WTC11 (cell line): ENCODE data around the gene SYMPK. TPM values are rescaled to one million over a fixed set of nuclear protein-coding genes. Genes with fewer than 3 reads are reported as not detected.

Experiments
- ATAC-seq: fragments of 200-7000 bp; cut with Tn5 transposase; 2 replicates; pipeline ENCODE4 v1.10.0; 2021; ENCODE audit warnings: mild to moderate bottlenecking, moderate library complexity
- CTCF ChIA-PET: fragments of 300-600 bp; sonication (Branson Sonifier 250); formaldehyde crosslinking; loops from one replicate; lab custom pipeline; 2021; ENCODE audit warnings: antibody characterized with exemption; lab: Charles Lee
- POLR2A ChIA-PET: fragments of 350-600 bp; sonication (Branson Sonifier 250); formaldehyde crosslinking; loops from one replicate; lab custom pipeline; 2021; ENCODE audit warnings: antibody characterized with exemption; lab: Charles Lee
- DNase-seq: peaks from one replicate; pipeline ENCODE4 v3.0.0; 2021; ENCODE audit warnings: low spot score
- H3K27ac Mint-ChIP-seq: 2 replicates; pipeline ENCODE4 v1.8.0; 2021; ENCODE audit warnings: mixed read lengths
- H3K27me3 Mint-ChIP-seq: 2 replicates; pipeline ENCODE4 v1.8.0; 2021; ENCODE audit warnings: low read depth, mild to moderate bottlenecking, moderate library complexity, mixed read lengths
- H3K36me3 Mint-ChIP-seq: 2 replicates; pipeline ENCODE4 v1.8.0; 2021; ENCODE audit warnings: mixed read lengths
- H3K4me1 Mint-ChIP-seq: 2 replicates; pipeline ENCODE4 v1.8.0; 2022; ENCODE audit warnings: mixed read lengths
- H3K4me3 Mint-ChIP-seq: 2 replicates; pipeline ENCODE4 v1.8.0; 2021; ENCODE audit warnings: mild to moderate bottlenecking, moderate library complexity, mixed read lengths
- H3K9me3 Mint-ChIP-seq: 2 replicates; pipeline ENCODE4 v1.8.0; 2021; ENCODE audit warnings: mixed read lengths
- ATF1 ChIP-seq: sonication (generic); formaldehyde crosslinking; IDR thresholded peaks from 2 replicates; pipeline ENCODE4 v1.8.1; 2023; ENCODE audit warnings: mild to moderate bottlenecking, moderate library complexity, missing genetic modification reagents
- ESRRA ChIP-seq: sonication (generic); formaldehyde crosslinking; IDR thresholded peaks from 2 replicates; pipeline ENCODE4 v1.8.1; 2022; ENCODE audit warnings: mild to moderate bottlenecking, missing genetic modification reagents, borderline replicate concordance
- FOXJ3 ChIP-seq: sonication (generic); formaldehyde crosslinking; IDR thresholded peaks from 2 replicates; pipeline ENCODE4 v1.9.0; 2021; ENCODE audit warnings: missing genetic modification reagents, mild to moderate bottlenecking, borderline replicate concordance
- FOXP1 ChIP-seq: sonication (generic); formaldehyde crosslinking; IDR thresholded peaks from 2 replicates; pipeline ENCODE4 v1.8.0; 2022; ENCODE audit warnings: missing genetic modification reagents, mild to moderate bottlenecking, moderate library complexity, borderline replicate concordance
- IRF2 ChIP-seq: sonication (generic); formaldehyde crosslinking; IDR thresholded peaks from 2 replicates; pipeline ENCODE4 v1.8.0; 2022; ENCODE audit warnings: low read depth, missing genetic modification reagents, borderline replicate concordance
- JUN ChIP-seq: sonication (generic); formaldehyde crosslinking; IDR thresholded peaks from 2 replicates; pipeline ENCODE4 v1.8.0; 2023; ENCODE audit warnings: mild to moderate bottlenecking, missing genetic modification reagents
- KAT7 ChIP-seq: sonication (generic); formaldehyde crosslinking; IDR thresholded peaks from 2 replicates; pipeline ENCODE4 v1.8.1; 2023; ENCODE audit warnings: missing genetic modification reagents, mild to moderate bottlenecking, borderline replicate concordance
- NFYB ChIP-seq: sonication (generic); formaldehyde crosslinking; conservative IDR thresholded peaks from 2 replicates; pipeline ENCODE4 v1.8.0; 2022; ENCODE audit warnings: low read depth, missing genetic modification reagents
- NR2C2 ChIP-seq: sonication (generic); formaldehyde crosslinking; IDR thresholded peaks from 2 replicates; pipeline ENCODE4 v1.8.0; 2022; ENCODE audit warnings: mild to moderate bottlenecking, missing genetic modification reagents
- PRRX2 ChIP-seq: fragments of 250-450 bp; sonication (Bioruptor Pico); IDR thresholded peaks from 2 replicates; pipeline ENCODE4 v1.8.0; 2021; ENCODE audit warnings: mild to moderate bottlenecking
- SP1 ChIP-seq: sonication (generic); formaldehyde crosslinking; conservative IDR thresholded peaks from 2 replicates; pipeline ENCODE4 v1.8.1; 2022; ENCODE audit warnings: missing genetic modification reagents
- ZBTB21 ChIP-seq: sonication (generic); formaldehyde crosslinking; IDR thresholded peaks from 2 replicates; pipeline ENCODE4 v1.8.1; 2023; ENCODE audit warnings: mild to moderate bottlenecking, missing genetic modification reagents, borderline replicate concordance
- ZNF219 ChIP-seq: sonication (generic); formaldehyde crosslinking; IDR thresholded peaks from 2 replicates; pipeline ENCODE4 v1.8.0; 2023; ENCODE audit warnings: missing genetic modification reagents, mild to moderate bottlenecking, borderline replicate concordance
- ZNF416 ChIP-seq: fragments of 250-450 bp; sonication (Bioruptor Pico); IDR thresholded peaks from 2 replicates; pipeline ENCODE4 v1.9.0; 2021; ENCODE audit warnings: mild to moderate bottlenecking, inconsistent platforms
- total RNA-seq: library from RNA; stranded (reverse); gene quantifications from 3 replicates; pipeline ENCODE4 v1.2.3, GENCODE V29; 2021
- TF ChIP-seq, protein P1 (sequence below): sonication (generic); formaldehyde crosslinking; IDR thresholded peaks from 2 replicates; pipeline ENCODE4 v1.8.0; 2022; ENCODE audit warnings: mild to moderate bottlenecking, missing genetic modification reagents
- TF ChIP-seq, protein P2 (sequence below): sonication (generic); formaldehyde crosslinking; IDR thresholded peaks from 2 replicates; pipeline ENCODE4 v1.8.1; 2022; ENCODE audit warnings: mild to moderate bottlenecking, missing genetic modification reagents, moderate library complexity, borderline replicate concordance
- TF ChIP-seq, protein P3 (sequence below): sonication (generic); formaldehyde crosslinking; IDR thresholded peaks from 2 replicates; pipeline ENCODE4 v1.8.1; 2022; ENCODE audit warnings: mild to moderate bottlenecking, moderate library complexity, missing genetic modification reagents
- TF ChIP-seq, protein P4 (sequence below): sonication (generic); formaldehyde crosslinking; IDR thresholded peaks from 2 replicates; pipeline ENCODE4 v1.8.1; 2023; ENCODE audit warnings: mild to moderate bottlenecking, missing genetic modification reagents, borderline replicate concordance
- TF ChIP-seq, protein P5 (sequence below): sonication (generic); formaldehyde crosslinking; IDR thresholded peaks from 2 replicates; pipeline ENCODE4 v1.8.1; 2023; ENCODE audit warnings: mild to moderate bottlenecking, missing genetic modification reagents, moderate library complexity
- TF ChIP-seq, protein P6 (sequence below): sonication (generic); formaldehyde crosslinking; IDR thresholded peaks from 2 replicates; pipeline ENCODE4 v1.8.0; 2022; ENCODE audit warnings: mild to moderate bottlenecking, missing genetic modification reagents
- TF ChIP-seq, protein P7 (sequence below): sonication (generic); formaldehyde crosslinking; IDR thresholded peaks from 2 replicates; pipeline ENCODE4 v1.8.0; 2022; ENCODE audit warnings: mild to moderate bottlenecking, missing genetic modification reagents

SYMPK gene
- total RNA-seq, 1 experiment from 2014 or later = 106 TPM

DNA sequence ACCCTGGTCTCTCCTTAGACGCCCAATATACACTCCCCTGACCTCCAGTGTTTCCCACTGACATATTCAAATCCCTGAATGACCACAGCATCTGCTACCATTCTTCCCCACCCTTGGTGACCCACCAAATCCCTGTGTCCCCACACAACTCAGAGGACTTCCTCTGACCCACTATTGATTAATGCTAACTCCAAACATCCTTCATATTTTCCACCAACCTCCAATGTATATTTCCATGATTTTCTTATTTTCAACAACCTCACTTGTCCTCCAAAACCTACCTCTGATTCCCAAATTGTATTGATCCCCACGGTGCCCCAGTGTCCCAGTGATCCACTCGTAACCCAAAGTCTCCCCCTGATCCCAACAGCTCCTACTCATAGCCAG is 69.8 kb downstream of the SYMPK start:
- Mint-ChIP-seq H3K4me3 (peak overlapping the region; percentile 53), H3K27ac (no peak overlapping the region; the same call in 1 of the 2 replicates), H3K9me3 (no peaks in the 10 kb centered on the region), H3K36me3 (peaks cover 16% of the 10 kb centered on the region), H3K27me3 (peaks cover 37% of the 10 kb centered on the region), H3K4me1 (peaks cover 17% of the 10 kb centered on the region)
- ATAC-seq (no peak; the same call in 1 of the 2 replicates), DNase-seq (no peak)
- POLR2A ChIA-PET = interaction anchor here (0.6 to 1.2 kb wide), 10 partner anchors 11 to 85 kb away, joined by 3 to 6 read pairs (median 4); partner anchors contain the start of genes DMPK, FBXO46 and SIX5
- CTCF ChIA-PET = interaction anchor here (0.6 to 4.9 kb wide), 14 partner anchors 11 to 307 kb away, joined by 3 to 43 read pairs (median 4); partner anchors contain the start of genes DMPK, FOXA3, RSPH6A and SIX5
- TF ChIP-seq, protein P1, sequence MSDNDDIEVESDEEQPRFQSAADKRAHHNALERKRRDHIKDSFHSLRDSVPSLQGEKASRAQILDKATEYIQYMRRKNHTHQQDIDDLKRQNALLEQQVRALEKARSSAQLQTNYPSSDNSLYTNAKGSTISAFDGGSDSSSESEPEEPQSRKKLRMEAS = no peak
- TF ChIP-seq ESRRA = no peak

DNA sequence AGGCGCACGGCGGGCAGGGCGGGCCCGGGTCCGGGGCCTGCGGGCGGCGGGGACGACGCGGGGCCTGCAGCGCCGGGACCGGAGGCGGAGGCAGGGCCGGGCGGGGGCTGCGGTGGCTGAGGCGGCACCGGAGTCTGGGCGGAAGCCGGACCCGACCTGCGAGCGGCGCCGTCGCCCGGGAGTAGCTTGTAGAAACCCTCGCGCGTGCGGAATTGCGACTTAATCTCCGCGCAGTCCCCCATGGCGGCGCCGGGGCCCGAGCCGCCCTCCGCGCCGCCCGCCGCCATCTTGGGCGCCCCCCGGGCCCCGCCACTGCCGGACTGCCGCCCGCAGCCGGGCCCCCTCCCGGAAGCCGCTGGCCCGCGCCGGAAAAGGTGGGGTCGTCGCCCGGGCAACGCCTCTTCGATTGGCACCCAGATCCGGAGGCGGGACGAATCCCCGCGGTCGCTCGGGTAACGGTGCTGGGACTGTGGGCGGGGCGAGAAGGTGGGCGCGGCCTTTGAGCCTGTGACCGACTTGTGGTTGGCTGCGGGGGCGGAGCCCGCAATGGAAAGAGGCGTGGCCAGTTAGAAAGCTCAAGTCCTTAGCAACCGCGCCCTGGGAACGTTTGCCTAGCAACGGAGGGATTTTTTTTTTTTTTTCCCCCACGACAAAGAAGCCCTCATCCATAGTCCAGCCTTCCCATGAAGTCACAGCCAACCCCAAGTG is 70.3 kb downstream of the SYMPK start, which contains the start of gene DMWD:
DMWD (minus strand) TSS at position 376 of the 708 bp plus-strand sequence; CDS start at position 287, 89 bp downstream.
- ATAC-seq = peak; percentile 98

DNA sequence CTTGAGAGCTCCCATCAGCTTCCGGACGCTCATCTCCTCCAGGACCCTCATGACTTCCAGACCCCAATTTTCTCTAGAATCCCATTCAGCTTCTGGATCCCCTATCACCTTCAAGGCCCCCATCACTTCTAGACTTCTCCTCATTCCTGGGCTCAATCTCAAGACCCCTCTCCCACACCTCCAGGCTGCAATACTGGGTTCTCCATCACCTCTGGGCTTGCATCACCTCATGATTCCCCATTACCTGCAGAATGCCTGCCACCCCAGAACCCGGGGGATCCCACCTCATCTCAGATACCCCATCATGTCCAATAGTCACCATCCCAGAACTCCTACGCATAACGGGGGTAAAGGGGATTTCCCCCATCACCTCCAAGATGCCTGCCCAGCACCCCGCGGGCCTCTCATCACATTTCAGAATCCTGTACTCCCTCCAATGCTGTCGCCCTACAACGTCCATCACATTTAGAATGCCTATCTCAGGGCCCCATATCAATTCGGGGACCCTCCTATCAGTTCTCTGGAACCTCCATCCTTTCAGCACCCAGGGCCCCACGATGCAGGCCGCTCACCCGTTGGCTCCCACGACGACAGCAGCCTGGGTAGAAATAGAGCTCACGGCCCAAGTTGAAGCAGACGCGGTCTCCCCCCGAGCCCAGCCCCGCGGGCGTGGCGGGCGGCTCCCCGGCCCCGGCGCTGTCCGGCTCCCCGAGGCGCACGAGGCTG is 71.0 kb downstream of the SYMPK start:
- H3K4me3 Mint-ChIP-seq = peak overlapping the region; percentile 91
- peaks cover 27% of the 10 kb centered on the region for H3K36me3 Mint-ChIP-seq
- ATAC-seq (no peak; the same call in 1 of the 2 replicates), DNase-seq (no peak)
- peak overlapping the region; percentile 61 for H3K27ac Mint-ChIP-seq
- no peaks in the 10 kb centered on the region for H3K9me3 Mint-ChIP-seq
- ChIA-PET CTCF (interaction anchor here (0.9 to 4.9 kb wide), 5 partner anchors 9 to 72 kb away, joined by 3 to 43 read pairs (median 12); partner anchors contain the start of genes DMPK, FOXA3, SIX5 and SYMPK), POLR2A (interaction anchor here (1.2 kb wide), 1 partner anchor 9 kb away, joined by 6 read pairs; the partner anchor contains the start of gene DMPK)
- H3K4me1 Mint-ChIP-seq = peaks cover 17% of the 10 kb centered on the region
- peaks cover 30% of the 10 kb centered on the region for H3K27me3 Mint-ChIP-seq
- TF ChIP-seq, protein P2, sequence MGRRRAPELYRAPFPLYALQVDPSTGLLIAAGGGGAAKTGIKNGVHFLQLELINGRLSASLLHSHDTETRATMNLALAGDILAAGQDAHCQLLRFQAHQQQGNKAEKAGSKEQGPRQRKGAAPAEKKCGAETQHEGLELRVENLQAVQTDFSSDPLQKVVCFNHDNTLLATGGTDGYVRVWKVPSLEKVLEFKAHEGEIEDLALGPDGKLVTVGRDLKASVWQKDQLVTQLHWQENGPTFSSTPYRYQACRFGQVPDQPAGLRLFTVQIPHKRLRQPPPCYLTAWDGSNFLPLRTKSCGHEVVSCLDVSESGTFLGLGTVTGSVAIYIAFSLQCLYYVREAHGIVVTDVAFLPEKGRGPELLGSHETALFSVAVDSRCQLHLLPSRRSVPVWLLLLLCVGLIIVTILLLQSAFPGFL (CRISPR knock-in tag) = no peak
- TF ChIP-seq, protein P3, sequence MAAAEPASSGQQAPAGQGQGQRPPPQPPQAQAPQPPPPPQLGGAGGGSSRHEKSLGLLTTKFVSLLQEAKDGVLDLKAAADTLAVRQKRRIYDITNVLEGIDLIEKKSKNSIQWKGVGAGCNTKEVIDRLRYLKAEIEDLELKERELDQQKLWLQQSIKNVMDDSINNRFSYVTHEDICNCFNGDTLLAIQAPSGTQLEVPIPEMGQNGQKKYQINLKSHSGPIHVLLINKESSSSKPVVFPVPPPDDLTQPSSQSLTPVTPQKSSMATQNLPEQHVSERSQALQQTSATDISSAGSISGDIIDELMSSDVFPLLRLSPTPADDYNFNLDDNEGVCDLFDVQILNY (CRISPR knock-in tag) = no peak
- TF ChIP-seq, protein P4, sequence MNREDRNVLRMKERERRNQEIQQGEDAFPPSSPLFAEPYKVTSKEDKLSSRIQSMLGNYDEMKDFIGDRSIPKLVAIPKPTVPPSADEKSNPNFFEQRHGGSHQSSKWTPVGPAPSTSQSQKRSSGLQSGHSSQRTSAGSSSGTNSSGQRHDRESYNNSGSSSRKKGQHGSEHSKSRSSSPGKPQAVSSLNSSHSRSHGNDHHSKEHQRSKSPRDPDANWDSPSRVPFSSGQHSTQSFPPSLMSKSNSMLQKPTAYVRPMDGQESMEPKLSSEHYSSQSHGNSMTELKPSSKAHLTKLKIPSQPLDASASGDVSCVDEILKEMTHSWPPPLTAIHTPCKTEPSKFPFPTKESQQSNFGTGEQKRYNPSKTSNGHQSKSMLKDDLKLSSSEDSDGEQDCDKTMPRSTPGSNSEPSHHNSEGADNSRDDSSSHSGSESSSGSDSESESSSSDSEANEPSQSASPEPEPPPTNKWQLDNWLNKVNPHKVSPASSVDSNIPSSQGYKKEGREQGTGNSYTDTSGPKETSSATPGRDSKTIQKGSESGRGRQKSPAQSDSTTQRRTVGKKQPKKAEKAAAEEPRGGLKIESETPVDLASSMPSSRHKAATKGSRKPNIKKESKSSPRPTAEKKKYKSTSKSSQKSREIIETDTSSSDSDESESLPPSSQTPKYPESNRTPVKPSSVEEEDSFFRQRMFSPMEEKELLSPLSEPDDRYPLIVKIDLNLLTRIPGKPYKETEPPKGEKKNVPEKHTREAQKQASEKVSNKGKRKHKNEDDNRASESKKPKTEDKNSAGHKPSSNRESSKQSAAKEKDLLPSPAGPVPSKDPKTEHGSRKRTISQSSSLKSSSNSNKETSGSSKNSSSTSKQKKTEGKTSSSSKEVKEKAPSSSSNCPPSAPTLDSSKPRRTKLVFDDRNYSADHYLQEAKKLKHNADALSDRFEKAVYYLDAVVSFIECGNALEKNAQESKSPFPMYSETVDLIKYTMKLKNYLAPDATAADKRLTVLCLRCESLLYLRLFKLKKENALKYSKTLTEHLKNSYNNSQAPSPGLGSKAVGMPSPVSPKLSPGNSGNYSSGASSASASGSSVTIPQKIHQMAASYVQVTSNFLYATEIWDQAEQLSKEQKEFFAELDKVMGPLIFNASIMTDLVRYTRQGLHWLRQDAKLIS (CRISPR knock-in tag) = no peak
- TF ChIP-seq, protein P5, sequence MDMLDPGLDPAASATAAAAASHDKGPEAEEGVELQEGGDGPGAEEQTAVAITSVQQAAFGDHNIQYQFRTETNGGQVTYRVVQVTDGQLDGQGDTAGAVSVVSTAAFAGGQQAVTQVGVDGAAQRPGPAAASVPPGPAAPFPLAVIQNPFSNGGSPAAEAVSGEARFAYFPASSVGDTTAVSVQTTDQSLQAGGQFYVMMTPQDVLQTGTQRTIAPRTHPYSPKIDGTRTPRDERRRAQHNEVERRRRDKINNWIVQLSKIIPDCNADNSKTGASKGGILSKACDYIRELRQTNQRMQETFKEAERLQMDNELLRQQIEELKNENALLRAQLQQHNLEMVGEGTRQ (CRISPR knock-in tag) = no peak
- TF ChIP-seq NR2C2 (CRISPR knock-in tag) (no peak), JUN (CRISPR knock-in tag) (no peak)

More for the DNA sequence above, 70.3 kb downstream of the SYMPK start, which contains the start of gene DMWD:
- Mint-ChIP-seq H3K27me3 (peaks cover 33% of the 10 kb centered on the region), H3K4me1 (peaks cover 17% of the 10 kb centered on the region), H3K27ac (peak within 1 kb of the TSS; percentile 61), H3K36me3 (peaks cover 20% of the 10 kb centered on the region), H3K4me3 (peak within 1 kb of the TSS; percentile 91), H3K9me3 (no peaks in the 10 kb centered on the region)
- peak; percentile 100 for DNase-seq
- ChIA-PET POLR2A (interaction anchor here (0.6 to 1.2 kb wide), 10 partner anchors 10 to 84 kb away, joined by 3 to 6 read pairs (median 4); partner anchors contain the start of genes DMPK, FBXO46 and SIX5), CTCF (interaction anchor here (0.6 to 4.9 kb wide), 14 partner anchors 10 to 307 kb away, joined by 3 to 43 read pairs (median 4); partner anchors contain the start of genes DMPK, FOXA3, RSPH6A and SIX5)
- TF ChIP-seq NFYB (CRISPR knock-in tag) = peak; percentile 43; the same call in 1 of the 2 replicates
- peak; percentile 90 for TF ChIP-seq SP1 (CRISPR knock-in tag)
- TF ChIP-seq ZNF416 = peak; percentile 88; the same call in 1 of the 2 replicates
- TF ChIP-seq ZBTB21 = no peak
- no peak for TF ChIP-seq FOXJ3 (CRISPR knock-in tag)
- 0 out of 2 replicates have a peak, but pooled peaks have one; percentile 70 for TF ChIP-seq KAT7 (CRISPR knock-in tag)
- TF ChIP-seq PRRX2 (CRISPR knock-in tag) = 0 out of 2 replicates have a peak, but pooled peaks have one; percentile 30
- no peak; the same call in 1 of the 2 replicates for TF ChIP-seq JUN (CRISPR knock-in tag)
- no peak for TF ChIP-seq IRF2 (CRISPR knock-in tag)
- no peak for TF ChIP-seq ATF1 (CRISPR knock-in tag)
- peak; percentile 14; the same call in 1 of the 2 replicates for TF ChIP-seq ZNF219
- TF ChIP-seq, protein P6, sequence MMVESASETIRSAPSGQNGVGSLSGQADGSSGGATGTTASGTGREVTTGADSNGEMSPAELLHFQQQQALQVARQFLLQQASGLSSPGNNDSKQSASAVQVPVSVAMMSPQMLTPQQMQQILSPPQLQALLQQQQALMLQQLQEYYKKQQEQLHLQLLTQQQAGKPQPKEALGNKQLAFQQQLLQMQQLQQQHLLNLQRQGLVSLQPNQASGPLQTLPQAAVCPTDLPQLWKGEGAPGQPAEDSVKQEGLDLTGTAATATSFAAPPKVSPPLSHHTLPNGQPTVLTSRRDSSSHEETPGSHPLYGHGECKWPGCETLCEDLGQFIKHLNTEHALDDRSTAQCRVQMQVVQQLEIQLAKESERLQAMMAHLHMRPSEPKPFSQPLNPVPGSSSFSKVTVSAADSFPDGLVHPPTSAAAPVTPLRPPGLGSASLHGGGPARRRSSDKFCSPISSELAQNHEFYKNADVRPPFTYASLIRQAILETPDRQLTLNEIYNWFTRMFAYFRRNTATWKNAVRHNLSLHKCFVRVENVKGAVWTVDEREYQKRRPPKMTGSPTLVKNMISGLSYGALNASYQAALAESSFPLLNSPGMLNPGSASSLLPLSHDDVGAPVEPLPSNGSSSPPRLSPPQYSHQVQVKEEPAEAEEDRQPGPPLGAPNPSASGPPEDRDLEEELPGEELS = no peak
- TF ChIP-seq NR2C2 (CRISPR knock-in tag) = no peak
- 0 out of 2 replicates have a peak, but pooled peaks have one; percentile 37 for TF ChIP-seq FOXP1 (CRISPR knock-in tag)
- TF ChIP-seq, protein P7, sequence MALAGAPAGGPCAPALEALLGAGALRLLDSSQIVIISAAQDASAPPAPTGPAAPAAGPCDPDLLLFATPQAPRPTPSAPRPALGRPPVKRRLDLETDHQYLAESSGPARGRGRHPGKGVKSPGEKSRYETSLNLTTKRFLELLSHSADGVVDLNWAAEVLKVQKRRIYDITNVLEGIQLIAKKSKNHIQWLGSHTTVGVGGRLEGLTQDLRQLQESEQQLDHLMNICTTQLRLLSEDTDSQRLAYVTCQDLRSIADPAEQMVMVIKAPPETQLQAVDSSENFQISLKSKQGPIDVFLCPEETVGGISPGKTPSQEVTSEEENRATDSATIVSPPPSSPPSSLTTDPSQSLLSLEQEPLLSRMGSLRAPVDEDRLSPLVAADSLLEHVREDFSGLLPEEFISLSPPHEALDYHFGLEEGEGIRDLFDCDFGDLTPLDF = no peak
